IPS-18c (cell line): Measurements from ENCODE around the gene HOXC5.
"Not testable (repeated sequence)": the region's sequence is repeated elsewhere in the genome, so short reads cannot be mapped to it uniquely, and the experiment has no call there.

Experiments
- H3K4me3 ChIP-seq: 2 replicates; pipeline ENCODE4 v1.7.0; 2013; ENCODE audit warnings: low read depth, mild to moderate bottlenecking, low read length, moderate library complexity; ENCODE audit not compliant: insufficient read depth
- H3K9me3 ChIP-seq: one replicate; pipeline ENCODE4 v1.6.1; 2013; ENCODE audit warnings: mild to moderate bottlenecking, low read length, moderate library complexity; ENCODE audit not compliant: control insufficient read depth, insufficient read depth

The HOXC5 gene

DNA sequence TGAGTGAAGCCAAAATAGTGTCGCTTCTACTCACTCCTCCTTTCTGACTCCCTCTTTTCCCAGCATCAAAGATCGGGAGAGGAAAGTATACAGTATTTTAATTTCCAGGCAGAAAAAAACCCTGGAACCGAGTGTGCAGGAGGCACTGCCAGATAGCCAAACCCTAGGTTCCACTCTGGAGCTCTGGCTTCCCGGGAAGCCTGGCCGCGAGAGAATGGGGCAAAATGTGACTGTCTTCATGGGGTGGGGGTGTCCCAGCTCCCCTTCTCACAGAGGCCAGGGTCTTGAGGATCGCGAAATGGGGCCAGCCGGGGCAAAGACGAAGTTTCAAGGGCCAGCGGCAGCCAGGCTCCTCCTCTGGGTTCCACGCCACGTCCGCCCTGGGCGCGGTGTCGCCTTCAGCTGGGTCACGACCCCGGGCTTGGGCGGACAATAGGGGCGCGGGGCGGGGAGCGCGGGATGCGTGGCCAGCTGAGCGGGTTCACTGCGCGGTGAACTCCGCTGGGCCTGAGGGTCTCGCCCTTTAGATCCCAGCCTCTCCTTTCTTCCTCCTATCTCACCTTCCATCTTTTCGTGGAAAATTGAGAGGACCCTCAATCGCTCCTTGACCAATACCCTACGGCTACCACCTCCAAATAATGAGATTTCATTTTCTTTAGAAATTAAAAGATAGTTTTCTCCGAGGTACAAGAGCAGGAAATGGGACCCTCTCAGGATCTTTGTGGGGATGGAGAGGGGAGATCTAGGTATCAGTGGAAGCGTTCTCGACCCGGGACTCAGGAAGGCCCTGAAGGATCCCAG lies 27.5 kb downstream of the HOXC5 start:
- H3K4me3 ChIP-seq: no peak overlapping the region
- no peaks in the 10 kb centered on the region for H3K9me3 ChIP-seq

DNA sequence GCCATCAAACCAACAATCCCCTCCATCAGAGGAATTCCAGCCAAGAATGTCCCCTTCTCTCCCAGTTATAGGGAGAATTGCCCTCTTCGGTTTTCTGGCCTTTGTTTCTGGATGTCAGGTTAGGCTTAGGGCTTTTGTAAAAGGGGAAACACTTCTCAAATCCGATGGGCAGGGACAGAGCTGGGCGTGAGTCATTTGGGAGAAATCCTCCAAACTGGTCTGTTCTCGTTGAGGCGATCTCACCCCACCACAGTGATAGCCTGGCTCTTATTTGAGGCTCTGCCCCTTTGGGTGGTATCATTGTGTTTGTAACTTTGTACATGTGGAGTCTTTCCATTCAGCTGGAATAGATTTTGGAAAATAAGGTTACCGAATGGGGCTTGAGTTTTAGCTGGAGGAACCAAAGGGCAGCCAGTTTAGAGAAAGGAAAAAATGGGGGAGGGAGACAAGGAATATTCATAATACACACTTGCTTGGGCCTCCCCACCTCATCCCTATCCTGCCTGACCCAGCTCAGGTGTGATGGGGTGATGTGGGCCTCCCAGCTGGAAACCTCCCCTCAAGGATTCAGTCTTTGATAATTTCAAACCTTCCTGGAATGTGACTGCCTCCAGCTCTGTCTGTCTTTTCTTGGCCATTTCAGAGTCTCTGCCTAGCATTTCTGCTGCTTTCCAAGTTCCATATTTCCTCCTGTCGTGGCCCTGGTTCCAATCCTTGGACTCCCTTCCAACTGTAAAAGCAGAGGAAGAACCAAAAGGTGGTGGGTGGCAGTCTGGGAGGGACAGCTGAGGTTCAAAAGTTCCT lies 28.3 kb downstream of the HOXC5 start:
- Histone ChIP-seq H3K4me3 (no peak overlapping the region), H3K9me3 (no peaks in the 10 kb centered on the region)

DNA sequence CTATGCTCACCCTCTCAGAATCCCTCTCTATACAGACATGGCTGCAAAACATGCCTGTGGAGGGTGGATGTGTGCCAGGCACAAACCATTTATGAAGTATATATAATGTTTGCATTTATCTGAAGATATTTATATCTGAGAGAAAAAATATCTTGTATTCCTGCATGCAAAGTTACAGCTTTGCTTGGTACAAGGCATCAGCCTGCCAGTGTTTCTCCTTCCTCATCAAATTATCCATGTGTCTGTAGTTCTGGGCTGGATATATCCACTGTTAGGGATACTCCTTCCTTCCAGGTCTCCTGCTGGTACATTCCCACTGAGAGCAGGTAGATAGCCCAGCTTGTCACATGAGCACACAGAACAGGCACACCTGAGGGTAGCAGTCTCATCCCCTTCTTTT lies 32.8 kb downstream of the HOXC5 start:
- Histone ChIP-seq H3K9me3 (no peaks in the 10 kb centered on the region), H3K4me3 (no peak overlapping the region)

DNA sequence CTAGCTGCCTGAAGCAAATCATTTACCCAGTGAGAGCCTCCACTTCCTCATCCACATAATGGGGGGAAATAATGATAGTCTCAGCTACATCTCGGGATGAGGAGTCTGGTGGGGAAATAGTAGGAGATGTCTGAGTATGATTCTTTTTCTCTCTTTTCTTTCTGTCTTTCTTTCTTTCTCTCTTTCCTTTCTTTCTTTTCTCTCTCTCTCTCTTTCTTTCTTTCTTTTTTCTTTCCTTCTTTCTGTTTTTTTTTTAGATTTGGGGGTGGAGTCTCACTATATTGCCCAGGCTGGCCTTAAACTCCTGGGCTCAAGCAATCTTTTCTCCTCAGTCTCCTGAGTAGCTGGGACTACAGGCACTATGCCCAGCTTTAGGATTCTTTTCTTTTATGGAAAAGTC lies 33.6 kb downstream of the HOXC5 start:
- no peak overlapping the region for H3K4me3 ChIP-seq
- H3K9me3 ChIP-seq: no peaks in the 10 kb centered on the region

DNA sequence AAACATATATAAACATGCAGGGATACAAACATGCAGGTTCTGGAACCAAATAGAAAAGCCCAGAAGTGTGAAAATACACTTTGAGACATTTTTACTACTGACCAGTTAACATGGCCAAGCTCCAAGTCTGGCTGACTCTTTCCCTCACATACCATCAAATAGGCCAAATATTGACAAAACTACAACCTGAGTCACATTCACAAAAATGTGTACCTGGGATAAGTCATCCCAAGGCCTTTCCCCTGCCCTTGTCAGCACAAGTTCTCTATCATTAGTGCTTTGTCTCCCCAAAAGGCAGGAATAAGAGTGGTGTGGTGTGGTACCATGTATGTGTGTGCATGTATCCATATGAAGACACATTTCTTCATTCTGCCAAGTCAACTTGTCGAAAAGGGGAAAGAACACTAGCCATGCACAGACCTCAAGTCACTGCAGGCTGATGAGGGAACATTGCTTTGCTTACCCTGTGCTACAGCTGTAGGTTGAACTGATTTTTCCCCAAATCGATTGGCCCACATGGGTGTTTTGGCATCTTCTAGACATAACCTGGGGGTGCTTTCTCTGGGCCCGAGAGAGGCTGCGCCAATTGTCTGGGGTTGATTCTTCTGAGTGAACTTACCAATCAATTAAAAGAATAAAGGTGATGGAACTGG lies 35.7 kb downstream of the HOXC5 start:
- no peaks in the 10 kb centered on the region for H3K9me3 ChIP-seq
- no peak overlapping the region for H3K4me3 ChIP-seq

DNA sequence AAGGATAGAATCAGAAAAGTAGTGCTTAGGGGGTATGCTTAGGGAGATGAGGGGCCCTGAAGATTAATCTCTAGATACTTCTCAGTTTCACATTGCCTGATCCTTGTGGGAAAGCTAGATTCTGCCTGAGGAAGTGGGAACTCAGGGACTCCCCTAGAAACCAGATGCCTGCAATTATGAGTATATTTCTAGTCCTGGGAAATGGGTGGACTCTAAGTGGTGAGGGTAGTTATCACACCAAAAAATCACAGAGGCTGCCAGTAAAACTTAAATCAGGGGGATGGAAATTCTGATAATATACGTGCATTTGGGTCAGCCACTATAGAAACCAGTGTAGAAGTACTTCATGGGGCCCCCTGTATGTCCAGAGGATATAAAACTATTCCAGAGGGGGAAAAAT lies 39.1 kb downstream of the HOXC5 start:
- Histone ChIP-seq H3K9me3 (no peaks in the 10 kb centered on the region), H3K4me3 (no peak overlapping the region)

DNA sequence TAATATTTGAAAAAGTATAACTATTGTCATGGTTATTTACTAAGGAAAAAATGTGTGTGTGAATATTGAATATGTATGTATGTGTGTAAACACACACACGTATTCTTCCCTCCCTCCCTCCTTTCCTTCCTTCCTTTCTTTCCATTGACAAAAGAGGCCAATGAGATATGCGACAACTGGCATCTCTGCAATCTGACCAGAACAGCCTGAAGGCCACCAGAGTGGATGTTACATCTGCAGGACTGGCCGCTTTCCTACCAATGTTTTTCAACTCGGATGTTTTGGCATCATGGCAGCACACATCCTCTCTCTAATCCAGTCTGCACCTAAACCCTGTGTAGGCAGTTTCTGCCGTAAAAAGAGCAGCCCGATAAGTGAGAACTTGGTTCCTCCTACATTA lies 41.5 kb downstream of the HOXC5 start:
- Histone ChIP-seq H3K9me3 (no peaks in the 10 kb centered on the region), H3K4me3 (no peak overlapping the region)

DNA sequence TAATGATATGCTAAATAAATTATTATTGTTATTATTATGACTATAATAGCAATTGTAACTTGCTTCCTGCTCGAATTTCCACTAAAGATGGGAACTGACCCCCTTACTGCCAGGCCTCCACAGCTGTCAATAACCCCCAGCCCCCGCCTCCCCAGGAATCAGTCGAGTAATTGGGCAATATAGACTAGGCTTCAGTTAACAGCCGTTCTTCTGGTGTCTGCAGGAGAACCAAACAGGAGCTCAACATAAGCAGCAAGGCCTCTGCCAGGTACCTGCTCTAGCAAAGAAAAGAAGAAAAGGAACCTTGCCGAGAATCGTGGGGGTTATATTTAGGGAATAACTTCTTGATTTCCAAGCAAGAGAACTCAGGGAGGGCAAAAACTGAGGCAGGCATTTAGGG lies 42.6 kb downstream of the HOXC5 start:
- Histone ChIP-seq H3K4me3 (no peak overlapping the region; the same call in 1 of the 2 replicates), H3K9me3 (no peaks in the 10 kb centered on the region)

DNA sequence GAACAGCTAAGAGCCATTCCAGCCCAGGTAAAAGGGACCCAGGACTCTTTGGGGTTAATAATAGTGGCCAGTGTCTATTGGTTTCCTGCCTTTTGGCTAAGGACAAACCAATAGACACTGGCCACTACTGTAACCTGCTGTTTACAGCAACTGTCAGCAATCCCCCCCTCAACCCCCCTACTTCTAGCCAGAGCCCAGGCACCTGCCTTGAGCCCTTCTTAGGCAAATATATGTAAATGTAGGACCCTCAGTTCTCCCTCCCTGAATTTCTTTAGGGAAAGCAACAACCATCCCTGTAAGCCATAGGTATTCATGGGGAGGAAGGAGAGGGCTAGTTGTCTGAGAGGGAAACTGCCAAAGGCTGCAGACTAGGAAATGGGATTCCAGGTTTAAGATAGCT lies 43.1 kb downstream of the HOXC5 start:
- Histone ChIP-seq H3K4me3 (no peak overlapping the region), H3K9me3 (no peaks in the 10 kb centered on the region)

DNA sequence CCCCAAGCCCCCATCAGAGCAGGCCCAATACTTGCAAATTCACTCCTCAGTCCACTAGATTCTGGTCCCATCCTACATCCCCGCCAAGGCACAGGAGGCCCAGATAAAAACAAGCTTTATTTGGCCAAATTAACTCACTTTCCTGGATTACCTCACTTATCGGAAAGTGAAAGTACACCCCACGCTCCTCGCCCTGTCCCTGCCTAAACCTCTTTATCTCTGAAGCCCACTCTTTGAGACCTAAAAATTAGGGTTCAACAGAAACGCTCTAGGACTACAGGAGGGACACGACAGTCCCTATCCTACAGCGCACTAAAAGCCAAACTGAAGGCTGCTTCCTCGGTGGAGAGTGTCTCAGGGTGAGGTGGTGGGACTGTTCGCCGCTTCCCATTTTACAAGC lies 45.0 kb downstream of the HOXC5 start:
- not testable (repeated sequence) for H3K9me3 ChIP-seq, H3K4me3 ChIP-seq

DNA sequence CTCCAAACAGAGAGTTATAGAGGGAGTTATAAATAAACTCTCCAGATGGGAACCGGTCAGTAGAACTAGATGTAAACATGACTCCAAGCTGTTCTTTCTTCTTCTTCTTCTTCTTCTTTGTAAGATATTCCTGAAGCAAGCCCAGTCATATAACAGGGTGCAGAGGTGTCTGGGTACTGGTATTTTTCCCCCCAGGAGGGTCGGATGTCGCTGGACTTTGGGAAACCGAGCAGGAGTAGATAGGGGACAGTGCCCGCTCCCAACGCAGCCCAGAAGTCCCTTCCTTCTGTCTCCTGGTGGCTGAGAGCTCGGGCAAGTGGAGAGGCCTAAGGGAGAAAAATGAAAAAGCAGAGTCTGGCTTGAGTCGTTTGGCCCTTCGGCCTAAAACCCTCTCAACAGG lies 46.3 kb downstream of the HOXC5 start:
- H3K4me3 ChIP-seq, H3K9me3 ChIP-seq: not testable (repeated sequence)

DNA sequence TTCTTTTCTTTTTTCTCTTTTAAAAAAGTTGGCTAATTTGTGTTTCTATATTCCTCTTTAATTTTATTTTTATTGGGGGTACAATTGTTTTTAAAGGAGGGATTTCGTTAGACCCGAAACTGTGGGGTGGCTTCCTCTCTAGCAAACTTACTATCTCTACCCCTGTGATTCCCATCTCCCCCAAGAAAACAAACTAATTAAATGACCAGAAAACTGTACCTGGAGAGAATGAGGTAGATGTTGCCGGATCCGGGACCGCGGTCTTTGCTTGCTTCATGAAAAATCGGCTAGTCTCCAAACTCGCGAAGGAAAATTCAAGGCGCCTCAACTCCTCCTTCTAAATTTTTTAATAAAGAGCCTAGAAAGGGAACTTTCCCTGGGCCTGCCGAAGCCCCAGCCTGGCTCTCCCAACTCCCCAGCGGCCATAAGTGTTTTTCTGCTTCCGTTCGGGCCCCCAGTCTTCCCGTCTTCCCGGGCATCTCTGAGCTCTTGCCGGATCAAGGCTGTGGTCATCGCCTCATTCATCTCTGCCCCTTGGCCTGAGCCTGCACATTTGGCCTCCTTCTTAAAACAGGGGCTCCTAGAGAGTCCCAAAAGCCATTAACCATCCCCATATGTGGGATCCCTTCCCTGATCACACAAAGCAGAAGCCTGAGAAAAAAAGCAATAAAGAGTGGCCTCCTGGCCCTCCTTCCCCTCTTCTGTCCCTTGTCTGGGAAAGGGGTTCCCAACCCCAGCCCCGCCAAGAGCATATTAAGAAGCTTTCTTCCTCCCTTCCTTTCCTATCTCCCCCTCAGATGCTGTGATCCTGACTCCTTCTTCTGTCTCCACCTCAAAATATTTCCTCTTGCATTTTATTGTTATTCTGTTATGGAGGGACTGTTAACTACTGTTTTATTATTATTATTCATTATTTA lies 47.4 kb downstream of the HOXC5 start:
- H3K9me3 ChIP-seq, H3K4me3 ChIP-seq: not testable (repeated sequence)

DNA sequence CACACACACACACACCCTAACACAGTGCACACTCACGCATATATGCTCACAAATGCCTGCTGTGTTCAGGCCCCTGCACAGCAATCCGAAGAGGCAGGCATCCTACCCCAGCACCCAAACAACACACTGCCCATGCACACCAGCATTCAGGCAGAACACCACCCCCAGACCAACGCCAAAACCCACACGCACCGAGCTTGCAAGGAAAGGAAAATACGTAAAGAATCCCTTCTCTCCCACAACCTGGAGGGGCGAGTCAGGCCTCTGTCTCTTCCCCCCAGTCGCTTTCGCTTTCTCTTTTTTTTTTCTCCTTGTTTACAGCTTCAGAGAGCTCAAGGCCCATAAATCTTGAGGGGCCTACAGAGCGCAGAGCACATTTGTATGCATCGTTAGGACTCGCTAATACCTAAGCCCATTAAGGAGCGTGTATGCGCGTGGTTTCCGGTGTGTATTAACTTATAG lies 48.2 kb downstream of the HOXC5 start:
- not testable (repeated sequence) for H3K9me3 ChIP-seq, H3K4me3 ChIP-seq

DNA sequence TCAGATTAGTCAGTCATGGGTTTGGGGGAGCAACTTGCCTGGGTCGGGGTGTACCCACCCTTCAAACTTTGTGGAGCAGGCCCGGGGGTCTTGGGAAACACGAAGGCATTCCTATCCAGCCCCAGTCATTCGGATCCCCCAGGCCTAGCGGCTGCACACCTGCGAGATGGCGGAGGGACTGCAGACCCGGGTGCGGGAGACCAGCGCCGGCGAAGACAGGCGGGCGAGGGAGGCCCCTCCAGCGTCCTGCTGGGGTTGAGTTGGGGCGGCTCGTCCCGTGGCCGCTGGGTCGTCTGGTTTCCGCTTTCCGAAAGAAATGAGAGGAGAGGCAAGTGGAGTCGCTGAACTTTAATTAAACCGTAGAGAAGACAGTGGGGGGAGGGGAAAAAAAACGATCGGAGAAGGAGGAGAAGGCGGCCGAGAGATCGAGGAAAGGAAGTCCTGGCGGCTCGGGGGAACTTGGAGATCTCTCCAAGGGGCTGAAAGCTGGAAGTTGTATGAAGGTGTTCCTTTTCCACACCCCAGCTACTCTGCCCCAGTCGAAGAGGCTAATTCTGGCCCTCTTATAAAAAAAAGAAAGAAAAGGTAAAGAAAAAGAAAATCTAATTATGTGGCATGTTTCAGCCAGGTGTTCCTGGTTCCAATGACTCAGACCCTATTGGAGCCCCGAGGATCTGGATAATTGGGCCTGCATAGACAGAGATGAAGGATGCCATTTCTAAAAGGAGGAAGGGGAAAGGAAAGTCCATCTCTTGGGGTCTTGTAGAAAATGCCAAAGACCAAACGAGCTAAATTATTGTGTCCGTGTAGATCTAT lies 48.9 kb downstream of the HOXC5 start:
- not testable (repeated sequence) for H3K4me3 ChIP-seq

DNA sequence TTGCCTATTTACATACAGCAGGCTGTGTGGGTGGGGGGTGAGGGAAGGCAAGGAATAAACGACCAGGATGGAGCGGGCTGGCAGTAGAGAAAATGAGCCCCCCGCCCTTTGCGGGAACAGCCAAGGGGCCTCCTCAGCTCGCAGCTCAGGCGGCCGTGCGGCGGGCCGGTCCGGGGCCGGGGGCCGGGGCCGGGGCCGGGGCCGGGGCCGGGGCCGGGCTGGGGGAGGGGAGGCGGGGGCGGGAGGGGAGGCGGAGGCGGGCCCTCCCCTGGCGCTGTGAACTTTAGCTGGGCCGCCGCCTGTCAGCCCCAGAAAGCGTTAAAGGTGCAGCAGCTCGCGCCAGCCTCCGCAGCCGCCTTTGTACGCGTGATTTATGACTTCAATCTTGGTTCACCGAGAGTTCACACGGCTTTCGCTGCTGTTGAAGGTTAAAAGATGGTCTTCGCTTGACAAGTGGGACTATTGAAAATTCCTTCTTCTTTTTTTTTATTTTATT lies 49.6 kb downstream of the HOXC5 start:
- H3K9me3 ChIP-seq: no peaks in the 10 kb centered on the region
- no peak overlapping the region for H3K4me3 ChIP-seq

More for the DNA sequence above, 48.9 kb downstream of the HOXC5 start:
- H3K9me3 ChIP-seq: not testable (repeated sequence)
